Panc1 (cell line): ENCODE measurements around the gene GRIA3. TPM values are rescaled to one million over a fixed set of nuclear protein-coding genes. Genes with fewer than 3 reads are reported as not detected.

Experiments used
- ATAC-seq: fragments of 200-7000 bp; cut with Tn5 transposase; 2 replicates; pipeline ENCODE4 v1.9.1; 2020; ENCODE audit warnings: mild to moderate bottlenecking, moderate library complexity
- BruUV-seq: library from RNA; stranded (reverse); fragments of 400-500 nt; replicated peaks from 2 replicates; lab custom pipeline; 2021; lab: Mats Ljungman, UMichigan
- CTCF ChIA-PET: fragments of 300-600 bp; sonication (Branson Sonifier 250); formaldehyde crosslinking; loops from one replicate; lab custom pipeline; 2022; ENCODE audit warnings: antibody characterized with exemption; lab: Charles Lee
- POLR2A ChIA-PET: fragments of 300-600 bp; sonication (Branson Sonifier 250); formaldehyde crosslinking; loops from one replicate; lab custom pipeline; 2022; ENCODE audit warnings: antibody characterized with exemption; lab: Charles Lee
- DNase-seq: peaks from one replicate; pipeline ENCODE4 v3.0.0-alpha.2; 2010; ENCODE audit warnings: low read depth, low spot score
- H3K27ac ChIP-seq: 2 replicates; pipeline ENCODE4 v1.5.1; 2011; ENCODE audit warnings: mild to moderate bottlenecking, low read length, inconsistent platforms
- H3K27me3 ChIP-seq: fragments of 200-500 bp; sonication (Bioruptor generic); 2 replicates; pipeline ENCODE4 v1.6.0; 2014; ENCODE audit warnings: low read length, inconsistent platforms; ENCODE audit not compliant: control insufficient read depth, insufficient read depth
- H3K36me3 ChIP-seq: fragments of 200-500 bp; sonication (Bioruptor generic); 2 replicates; pipeline ENCODE4 v1.5.1; 2014; ENCODE audit warnings: inconsistent platforms, mild to moderate bottlenecking, low read length, moderate library complexity; ENCODE audit not compliant: control insufficient read depth, insufficient read depth
- H3K4me1 ChIP-seq: 2 replicates; pipeline ENCODE4 v1.5.1; 2011; ENCODE audit warnings: inconsistent platforms, mild to moderate bottlenecking, low read length, moderate library complexity; ENCODE audit not compliant: control insufficient read depth, insufficient read depth
- H3K4me3 ChIP-seq, 2 experiments: 2 replicates each; pipeline ENCODE4 v1.5.1; 2011 to 2012; ENCODE audit warnings: low read depth in 2 of 2, low read length in 2 of 2, mild to moderate bottlenecking in 2 of 2, inconsistent platforms in 1 of 2, moderate library complexity in 1 of 2
- H3K9me3 ChIP-seq: fragments of 200-500 bp; sonication (Bioruptor generic); 2 replicates; pipeline ENCODE4 v1.5.1; 2014; ENCODE audit warnings: low read depth, mild to moderate bottlenecking, inconsistent platforms, low read length, moderate library complexity; ENCODE audit not compliant: control insufficient read depth, insufficient read depth
- POLR2AphosphoS5 ChIP-seq: IDR thresholded peaks from 2 replicates; pipeline ENCODE4 v1.6.1; 2012; ENCODE audit warnings: mild to moderate bottlenecking, low read depth, low read length, moderate library complexity
- SIN3A ChIP-seq: IDR thresholded peaks from 2 replicates; pipeline ENCODE4 v1.6.1; 2012; ENCODE audit warnings: low read depth, mild to moderate bottlenecking, low read length, moderate library complexity, borderline replicate concordance; ENCODE audit not compliant: insufficient read depth
- TCF7L2 ChIP-seq: IDR thresholded peaks from 2 replicates; pipeline ENCODE4 v1.6.1; 2011; ENCODE audit warnings: mild to moderate bottlenecking, low read depth, low read length, inconsistent platforms
- in situ Hi-C: cut with HindIII; loops from 2 replicates; pipeline ENCODE4 v1.10.0; 2016; ENCODE audit warnings: low sequenced_read_pairs, low pct_unique_long_range_greater_than_20kb
- intact Hi-C: fragments of 100-400 bp; cut with micrococcal nuclease; formaldehyde crosslinking; loops from one replicate; pipeline ENCODE4 v1.10.0; 2022; ENCODE audit not compliant: unreplicated experiment
- total RNA-seq: library from RNA; stranded (reverse); gene quantifications from one replicate; pipeline ENCODE4 v1.2.1, GENCODE V29; 2021; ENCODE audit not compliant: unreplicated experiment
- TF ChIP-seq, protein P1 (sequence below): fragments of 450-650 bp; IDR thresholded peaks from 2 replicates; pipeline ENCODE4 v1.5.1; 2017; ENCODE audit warnings: mild to moderate bottlenecking
- TF ChIP-seq, protein P2 (sequence below), 2 experiments: IDR thresholded peaks; 2 replicates each; pipeline ENCODE4 v1.6.1; 2011 to 2012; ENCODE audit warnings: low read depth in 2 of 2, control low read depth in 1 of 2, low read length in 1 of 2, mild to moderate bottlenecking in 1 of 2, moderate library complexity in 1 of 2; ENCODE audit not compliant: insufficient read depth in 1 of 2

The GRIA3 gene
- total RNA-seq, 1 experiment from 2014 or later: not detected

DNA sequence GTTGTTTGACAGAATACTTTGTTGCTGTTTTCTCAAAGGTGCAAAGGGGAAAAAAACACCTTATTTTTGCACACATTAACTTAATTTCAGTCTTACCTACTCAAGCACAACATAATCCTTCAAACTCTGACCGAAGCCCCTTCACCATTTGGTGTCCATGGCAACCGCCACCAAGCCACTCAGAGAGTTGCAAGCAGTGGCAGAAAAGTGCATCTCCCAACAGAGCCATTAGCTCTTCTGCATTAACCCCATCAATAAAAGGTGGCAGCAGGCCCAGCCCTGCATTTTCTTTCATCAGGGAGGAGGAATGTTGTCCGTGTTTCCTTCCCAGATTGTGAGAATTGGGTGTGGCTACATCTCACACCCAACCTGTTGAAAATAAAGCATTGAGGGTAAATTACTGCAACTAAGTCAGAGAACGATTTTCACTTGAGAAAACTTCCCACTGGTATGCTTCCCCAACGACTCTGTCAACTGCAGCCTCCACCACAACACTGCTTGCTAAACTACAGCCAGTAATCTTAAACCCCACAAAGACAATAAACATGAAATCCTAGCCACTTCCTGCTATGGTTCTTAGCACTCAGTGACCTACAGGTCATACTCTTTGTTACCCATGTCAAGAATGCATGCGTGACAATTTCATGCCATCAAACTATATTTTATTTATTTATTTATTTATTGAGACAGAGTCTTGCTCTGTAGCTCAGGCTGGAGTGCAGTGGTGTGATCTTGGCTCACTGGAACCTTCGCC is 154.0 kb downstream of the GRIA3 start:
- POLR2A ChIA-PET: no interaction called here
- intact Hi-C loops (no loop called here), in situ Hi-C loops (no loop called here)
- TF ChIP-seq, protein P1, sequence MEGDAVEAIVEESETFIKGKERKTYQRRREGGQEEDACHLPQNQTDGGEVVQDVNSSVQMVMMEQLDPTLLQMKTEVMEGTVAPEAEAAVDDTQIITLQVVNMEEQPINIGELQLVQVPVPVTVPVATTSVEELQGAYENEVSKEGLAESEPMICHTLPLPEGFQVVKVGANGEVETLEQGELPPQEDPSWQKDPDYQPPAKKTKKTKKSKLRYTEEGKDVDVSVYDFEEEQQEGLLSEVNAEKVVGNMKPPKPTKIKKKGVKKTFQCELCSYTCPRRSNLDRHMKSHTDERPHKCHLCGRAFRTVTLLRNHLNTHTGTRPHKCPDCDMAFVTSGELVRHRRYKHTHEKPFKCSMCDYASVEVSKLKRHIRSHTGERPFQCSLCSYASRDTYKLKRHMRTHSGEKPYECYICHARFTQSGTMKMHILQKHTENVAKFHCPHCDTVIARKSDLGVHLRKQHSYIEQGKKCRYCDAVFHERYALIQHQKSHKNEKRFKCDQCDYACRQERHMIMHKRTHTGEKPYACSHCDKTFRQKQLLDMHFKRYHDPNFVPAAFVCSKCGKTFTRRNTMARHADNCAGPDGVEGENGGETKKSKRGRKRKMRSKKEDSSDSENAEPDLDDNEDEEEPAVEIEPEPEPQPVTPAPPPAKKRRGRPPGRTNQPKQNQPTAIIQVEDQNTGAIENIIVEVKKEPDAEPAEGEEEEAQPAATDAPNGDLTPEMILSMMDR: no peak
- TF ChIP-seq, protein P2, sequence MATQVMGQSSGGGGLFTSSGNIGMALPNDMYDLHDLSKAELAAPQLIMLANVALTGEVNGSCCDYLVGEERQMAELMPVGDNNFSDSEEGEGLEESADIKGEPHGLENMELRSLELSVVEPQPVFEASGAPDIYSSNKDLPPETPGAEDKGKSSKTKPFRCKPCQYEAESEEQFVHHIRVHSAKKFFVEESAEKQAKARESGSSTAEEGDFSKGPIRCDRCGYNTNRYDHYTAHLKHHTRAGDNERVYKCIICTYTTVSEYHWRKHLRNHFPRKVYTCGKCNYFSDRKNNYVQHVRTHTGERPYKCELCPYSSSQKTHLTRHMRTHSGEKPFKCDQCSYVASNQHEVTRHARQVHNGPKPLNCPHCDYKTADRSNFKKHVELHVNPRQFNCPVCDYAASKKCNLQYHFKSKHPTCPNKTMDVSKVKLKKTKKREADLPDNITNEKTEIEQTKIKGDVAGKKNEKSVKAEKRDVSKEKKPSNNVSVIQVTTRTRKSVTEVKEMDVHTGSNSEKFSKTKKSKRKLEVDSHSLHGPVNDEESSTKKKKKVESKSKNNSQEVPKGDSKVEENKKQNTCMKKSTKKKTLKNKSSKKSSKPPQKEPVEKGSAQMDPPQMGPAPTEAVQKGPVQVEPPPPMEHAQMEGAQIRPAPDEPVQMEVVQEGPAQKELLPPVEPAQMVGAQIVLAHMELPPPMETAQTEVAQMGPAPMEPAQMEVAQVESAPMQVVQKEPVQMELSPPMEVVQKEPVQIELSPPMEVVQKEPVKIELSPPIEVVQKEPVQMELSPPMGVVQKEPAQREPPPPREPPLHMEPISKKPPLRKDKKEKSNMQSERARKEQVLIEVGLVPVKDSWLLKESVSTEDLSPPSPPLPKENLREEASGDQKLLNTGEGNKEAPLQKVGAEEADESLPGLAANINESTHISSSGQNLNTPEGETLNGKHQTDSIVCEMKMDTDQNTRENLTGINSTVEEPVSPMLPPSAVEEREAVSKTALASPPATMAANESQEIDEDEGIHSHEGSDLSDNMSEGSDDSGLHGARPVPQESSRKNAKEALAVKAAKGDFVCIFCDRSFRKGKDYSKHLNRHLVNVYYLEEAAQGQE (IDR thresholded peaks at IDR 0.05; ENCODE audit: insufficient read depth in 1 of 2, low read depth in 2 of 2, low read length in 1 of 2): no peak
- TF ChIP-seq POLR2AphosphoS5 (no peak), TCF7L2 (no peak), SIN3A (no peak)
- H3K27me3 ChIP-seq: no peaks in the 10 kb centered on the region
- no TSS peak for BruUV-seq
- no peaks in the 10 kb centered on the region for H3K4me1 ChIP-seq
- H3K27ac ChIP-seq: no peak overlapping the region
- CTCF ChIA-PET: no interaction called here
- no peak for ATAC-seq
- no peak overlapping the region for H3K4me3 ChIP-seq
- H3K9me3 ChIP-seq: no peaks in the 10 kb centered on the region
- no peak for DNase-seq
- no peaks in the 10 kb centered on the region for H3K36me3 ChIP-seq

DNA sequence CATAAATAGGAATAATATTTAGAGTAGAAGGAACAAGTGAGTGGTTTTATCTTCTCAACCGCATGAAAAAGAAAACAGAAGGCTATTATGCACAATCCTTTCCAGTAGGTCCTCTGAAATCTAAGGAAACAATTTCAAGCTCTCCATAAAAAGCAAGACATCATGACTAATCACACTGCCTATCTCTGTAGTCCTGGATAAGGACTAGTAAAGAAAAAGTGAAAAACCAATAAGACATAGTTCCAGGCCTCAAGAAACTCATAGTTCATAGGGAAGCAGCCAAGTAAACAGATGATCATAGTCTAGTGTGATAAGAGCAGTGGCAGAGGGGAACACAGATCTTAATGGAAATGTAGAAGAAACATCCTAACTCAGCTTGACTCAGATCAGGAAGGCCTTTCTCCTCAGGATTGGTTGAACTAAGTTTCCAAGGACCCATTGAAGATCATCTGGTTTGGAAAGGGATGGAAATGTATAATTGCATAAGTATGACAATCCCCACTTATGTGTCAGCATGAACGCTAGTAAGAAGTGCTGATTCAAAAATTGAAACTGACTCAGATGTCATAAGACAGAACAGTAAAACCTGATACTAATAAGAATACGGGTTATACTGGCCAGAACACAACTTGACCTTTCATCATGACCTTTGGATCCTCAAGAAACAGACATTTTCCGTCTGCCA is 155.3 kb downstream of the GRIA3 start:
- H3K9me3 ChIP-seq: no peaks in the 10 kb centered on the region
- in situ Hi-C loops (no loop called here), intact Hi-C loops (no loop called here)
- no peak overlapping the region for H3K4me3 ChIP-seq
- no peaks in the 10 kb centered on the region for H3K36me3 ChIP-seq
- no peak for TF ChIP-seq TCF7L2
- TF ChIP-seq, protein P2 (IDR thresholded peaks at IDR 0.05; ENCODE audit: insufficient read depth in 1 of 2, low read depth in 2 of 2, low read length in 1 of 2): no peak
- no peak for TF ChIP-seq POLR2AphosphoS5
- no peak for TF ChIP-seq SIN3A
- TF ChIP-seq, protein P1: no peak
- BruUV-seq: no TSS peak
- CTCF ChIA-PET: no interaction called here
- no peak for DNase-seq
- ATAC-seq: no peak
- H3K27ac ChIP-seq: no peak overlapping the region
- H3K27me3 ChIP-seq: no peaks in the 10 kb centered on the region
- H3K4me1 ChIP-seq: no peaks in the 10 kb centered on the region
- POLR2A ChIA-PET: no interaction called here
